ENCODE measurements around the gene USP10.
A peak's percentile ranks its signal among the peaks of the same experiment; 100 is the strongest.

The USP10 gene, protein sequence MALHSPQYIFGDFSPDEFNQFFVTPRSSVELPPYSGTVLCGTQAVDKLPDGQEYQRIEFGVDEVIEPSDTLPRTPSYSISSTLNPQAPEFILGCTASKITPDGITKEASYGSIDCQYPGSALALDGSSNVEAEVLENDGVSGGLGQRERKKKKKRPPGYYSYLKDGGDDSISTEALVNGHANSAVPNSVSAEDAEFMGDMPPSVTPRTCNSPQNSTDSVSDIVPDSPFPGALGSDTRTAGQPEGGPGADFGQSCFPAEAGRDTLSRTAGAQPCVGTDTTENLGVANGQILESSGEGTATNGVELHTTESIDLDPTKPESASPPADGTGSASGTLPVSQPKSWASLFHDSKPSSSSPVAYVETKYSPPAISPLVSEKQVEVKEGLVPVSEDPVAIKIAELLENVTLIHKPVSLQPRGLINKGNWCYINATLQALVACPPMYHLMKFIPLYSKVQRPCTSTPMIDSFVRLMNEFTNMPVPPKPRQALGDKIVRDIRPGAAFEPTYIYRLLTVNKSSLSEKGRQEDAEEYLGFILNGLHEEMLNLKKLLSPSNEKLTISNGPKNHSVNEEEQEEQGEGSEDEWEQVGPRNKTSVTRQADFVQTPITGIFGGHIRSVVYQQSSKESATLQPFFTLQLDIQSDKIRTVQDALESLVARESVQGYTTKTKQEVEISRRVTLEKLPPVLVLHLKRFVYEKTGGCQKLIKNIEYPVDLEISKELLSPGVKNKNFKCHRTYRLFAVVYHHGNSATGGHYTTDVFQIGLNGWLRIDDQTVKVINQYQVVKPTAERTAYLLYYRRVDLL

DNA sequence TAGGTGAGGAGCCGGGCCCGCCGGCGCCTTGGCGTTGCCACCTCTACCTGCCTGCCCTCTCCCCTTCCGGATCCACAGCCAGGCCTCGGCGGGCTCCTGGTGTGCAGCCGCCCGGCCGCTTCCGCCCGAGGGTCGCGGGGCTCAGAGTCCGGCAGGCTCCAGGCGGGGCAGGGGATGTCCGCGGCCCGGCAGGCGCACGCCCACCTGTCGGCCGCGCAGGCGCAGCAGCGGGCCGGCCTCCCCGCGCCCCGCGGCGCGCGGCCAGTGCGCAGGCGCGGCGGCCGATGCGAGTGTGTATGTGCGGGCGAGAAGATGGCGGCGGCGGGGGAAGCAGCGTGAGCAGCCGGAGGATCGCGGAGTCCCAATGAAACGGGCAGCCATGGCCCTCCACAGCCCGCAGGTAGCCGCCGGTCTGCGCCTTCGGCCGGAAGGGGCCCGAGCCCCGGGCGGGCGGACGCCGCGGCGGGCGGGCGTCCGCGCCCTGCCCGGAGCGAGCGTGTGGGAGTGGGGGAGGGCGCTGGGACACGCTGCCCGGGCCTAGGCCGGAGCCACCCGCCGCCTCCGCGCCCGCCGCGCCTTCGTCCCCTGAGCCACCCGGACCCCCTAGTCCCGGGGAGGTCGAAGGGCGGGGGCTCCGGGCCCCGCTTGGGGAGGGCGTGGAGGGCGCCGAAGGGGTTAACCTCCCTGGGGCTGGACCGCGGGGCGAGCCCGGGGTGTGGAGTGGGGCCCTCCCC, at the start of gene USP10:
TSS of gene USP10 (plus strand) at position 289 of the 734 bp plus-strand sequence. CDS start at position 380, 91 bp downstream.
- in situ Hi-C loops (cut with MboI; ENCODE audit: low pct_unique_long_range_greater_than_20kb, low sequenced_read_pairs, unreplicated experiment) = no loop called here
- peak; percentile 98 for DNase-seq (ENCODE audit: low spot score)
- TF ChIP-seq, protein P1, sequence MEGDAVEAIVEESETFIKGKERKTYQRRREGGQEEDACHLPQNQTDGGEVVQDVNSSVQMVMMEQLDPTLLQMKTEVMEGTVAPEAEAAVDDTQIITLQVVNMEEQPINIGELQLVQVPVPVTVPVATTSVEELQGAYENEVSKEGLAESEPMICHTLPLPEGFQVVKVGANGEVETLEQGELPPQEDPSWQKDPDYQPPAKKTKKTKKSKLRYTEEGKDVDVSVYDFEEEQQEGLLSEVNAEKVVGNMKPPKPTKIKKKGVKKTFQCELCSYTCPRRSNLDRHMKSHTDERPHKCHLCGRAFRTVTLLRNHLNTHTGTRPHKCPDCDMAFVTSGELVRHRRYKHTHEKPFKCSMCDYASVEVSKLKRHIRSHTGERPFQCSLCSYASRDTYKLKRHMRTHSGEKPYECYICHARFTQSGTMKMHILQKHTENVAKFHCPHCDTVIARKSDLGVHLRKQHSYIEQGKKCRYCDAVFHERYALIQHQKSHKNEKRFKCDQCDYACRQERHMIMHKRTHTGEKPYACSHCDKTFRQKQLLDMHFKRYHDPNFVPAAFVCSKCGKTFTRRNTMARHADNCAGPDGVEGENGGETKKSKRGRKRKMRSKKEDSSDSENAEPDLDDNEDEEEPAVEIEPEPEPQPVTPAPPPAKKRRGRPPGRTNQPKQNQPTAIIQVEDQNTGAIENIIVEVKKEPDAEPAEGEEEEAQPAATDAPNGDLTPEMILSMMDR (IDR thresholded peaks at IDR 0.05; ENCODE audit: extremely low read depth, insufficient read depth, missing control alignments) = no peak

DNA sequence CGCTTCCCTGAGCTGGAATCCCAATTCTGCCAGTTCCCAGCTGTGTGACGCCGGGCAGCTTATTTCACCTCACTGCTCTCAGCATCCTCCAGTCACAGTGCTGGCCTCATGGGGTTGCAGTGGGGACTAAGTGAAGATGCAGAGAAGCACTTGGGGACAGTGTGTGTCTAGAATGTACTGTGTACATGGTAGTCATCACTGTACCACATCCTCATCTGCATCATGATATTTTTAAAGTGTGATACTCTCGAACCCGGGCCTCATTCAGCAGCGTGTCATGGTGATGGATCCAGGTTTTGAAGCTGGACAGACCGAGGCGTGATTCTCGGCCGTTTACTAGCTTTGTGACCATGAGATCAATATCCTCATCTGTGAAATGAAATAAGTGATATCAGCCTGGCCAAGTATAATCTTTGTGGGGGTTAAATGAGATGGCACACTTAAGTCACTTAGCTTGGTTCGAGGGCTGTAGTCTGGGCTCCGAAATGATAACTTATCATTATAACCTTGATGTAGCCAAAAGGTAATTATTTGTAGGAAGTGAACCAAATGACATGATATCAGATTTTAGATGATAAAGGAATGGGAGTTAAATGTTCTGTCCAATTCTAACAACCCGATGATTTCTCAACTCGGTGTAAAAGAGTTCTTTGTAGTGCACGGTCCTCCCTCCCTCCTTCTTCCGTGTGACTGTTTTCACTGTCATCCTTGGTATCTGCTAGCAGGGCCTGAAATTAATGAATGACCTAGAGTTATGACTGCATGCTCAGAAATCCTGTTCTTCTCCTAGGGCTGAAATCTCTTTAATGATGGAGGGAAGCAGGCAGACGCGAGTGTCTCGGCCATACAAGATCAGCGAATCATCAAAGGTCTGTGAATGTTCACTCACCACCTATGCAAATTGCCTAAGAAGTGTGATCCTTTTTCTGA, 49.5 kb upstream of the USP10 start:
- in situ Hi-C loops (cut with MboI; ENCODE audit: low pct_unique_long_range_greater_than_20kb, low sequenced_read_pairs, unreplicated experiment) = no loop called here
- TF ChIP-seq, protein P1 (IDR thresholded peaks at IDR 0.05; ENCODE audit: extremely low read depth, insufficient read depth, missing control alignments) = no peak
- DNase-seq (ENCODE audit: low spot score) = no peak

GRCh38 chr16:84652566-84652965, 47.2 kb upstream of the USP10 start:
- in situ Hi-C loops (cut with MboI; ENCODE audit: low pct_unique_long_range_greater_than_20kb, low sequenced_read_pairs, unreplicated experiment) = no loop called here
- no peak for DNase-seq (ENCODE audit: low spot score)
- TF ChIP-seq, protein P1 (IDR thresholded peaks at IDR 0.05; ENCODE audit: extremely low read depth, insufficient read depth, missing control alignments) = no peak

DNA sequence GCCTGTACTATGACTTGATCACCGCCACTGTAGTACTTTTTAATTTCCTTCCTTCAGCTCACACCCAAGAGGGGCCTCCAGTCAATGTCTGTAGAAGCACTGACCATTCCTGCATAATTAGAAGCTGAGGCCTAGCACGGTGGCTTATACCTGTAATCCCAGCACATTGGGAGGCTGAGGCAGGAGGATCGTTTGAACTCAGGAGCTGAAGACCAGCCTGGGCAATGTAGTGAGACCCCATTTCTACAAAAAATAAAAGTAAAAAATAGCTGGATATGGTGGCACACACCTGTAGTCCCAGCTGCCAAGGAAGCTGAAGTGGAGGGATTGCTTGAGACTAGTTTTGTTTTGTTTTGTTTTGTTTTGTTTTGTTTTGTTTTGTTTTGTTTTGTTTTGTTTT, 45.6 kb upstream of the USP10 start:
- in situ Hi-C loops (cut with MboI; ENCODE audit: low pct_unique_long_range_greater_than_20kb, low sequenced_read_pairs, unreplicated experiment) = no loop called here
- TF ChIP-seq, protein P1 (IDR thresholded peaks at IDR 0.05; ENCODE audit: extremely low read depth, insufficient read depth, missing control alignments) = no peak
- DNase-seq (ENCODE audit: low spot score) = no peak

GRCh38 chr16:84654998-84655397, 44.8 kb upstream of the USP10 start:
- in situ Hi-C loops (cut with MboI; ENCODE audit: low pct_unique_long_range_greater_than_20kb, low sequenced_read_pairs, unreplicated experiment) = no loop called here
- TF ChIP-seq, protein P1 (IDR thresholded peaks at IDR 0.05; ENCODE audit: extremely low read depth, insufficient read depth, missing control alignments) = no peak
- DNase-seq (ENCODE audit: low spot score) = no peak

All from GM13977 (cell line).